SU-DHL-6 (cell line): Measurements from ENCODE around the gene CDKAL1.

ENCODE experiments used
- H2AFZ ChIP-seq: fragments of 200-600 bp; sonication (generic); 2 replicates; pipeline ENCODE4 v1.6.1; 2014; ENCODE audit warnings: low read depth, mild to moderate bottlenecking, moderate library complexity, mixed read lengths, antibody characterized with exemption, low read length; ENCODE audit not compliant: severe bottlenecking
- H3F3A ChIP-seq: fragments of 200-600 bp; shearing (Covaris generic); 2 replicates; pipeline ENCODE4 v1.6.0; 2016; ENCODE audit warnings: antibody characterized with exemption, mild to moderate bottlenecking; ENCODE audit not compliant: insufficient read depth
- H3K27ac ChIP-seq: fragments of 200-600 bp; sonication (generic); 2 replicates; pipeline ENCODE4 v1.5.1; 2016; ENCODE audit warnings: low read depth, mild to moderate bottlenecking, low read length, moderate library complexity, mixed read lengths
- H3K27me3 ChIP-seq: fragments of 200-600 bp; sonication (generic), shearing (Covaris generic); 2 replicates; pipeline ENCODE4 v1.6.0; 2014; ENCODE audit warnings: mild to moderate bottlenecking, low read length
- H3K36me3 ChIP-seq: fragments of 200-600 bp; sonication (generic); 2 replicates; pipeline ENCODE4 v1.6.1; 2014; ENCODE audit warnings: mild to moderate bottlenecking, low read length, mixed read lengths
- H3K4me2 ChIP-seq: fragments of 300-600, 200-600 bp; shearing (Covaris generic), sonication (generic); 2 replicates; pipeline ENCODE4 v1.6.0; 2014; ENCODE audit warnings: low read length, low read depth, mild to moderate bottlenecking; ENCODE audit not compliant: poor library complexity, severe bottlenecking
- H3K4me3 ChIP-seq: fragments of 200-600 bp; sonication (generic); 2 replicates; pipeline ENCODE4 v1.5.1; 2014; ENCODE audit warnings: antibody characterized with exemption, low read length, mild to moderate bottlenecking, mixed read lengths; ENCODE audit not compliant: insufficient read depth, poor library complexity, severe bottlenecking
- H3K79me2 ChIP-seq: fragments of 200-600 bp; sonication (generic); 2 replicates; pipeline ENCODE4 v1.6.1; 2014; ENCODE audit warnings: mild to moderate bottlenecking, low read length, moderate library complexity; ENCODE audit not compliant: insufficient read depth
- H3K9ac ChIP-seq: fragments of 200-600 bp; sonication (generic); 2 replicates; pipeline ENCODE4 v1.7.0; 2014; ENCODE audit warnings: mild to moderate bottlenecking, low read length
- H3K9me2 ChIP-seq: fragments of 200-600 bp; sonication (generic); replicated peaks from 2 replicates; pipeline ENCODE4 v1.6.1; 2014; ENCODE audit warnings: low read length; ENCODE audit not compliant: insufficient read depth
- H3K9me3 ChIP-seq: fragments of 200-600 bp; sonication (generic); 2 replicates; pipeline ENCODE4 v1.6.1; 2014; ENCODE audit warnings: low read length, mixed read lengths; ENCODE audit not compliant: insufficient read depth
- H4K20me1 ChIP-seq: fragments of 200-600 bp; sonication (generic); 2 replicates; pipeline ENCODE4 v1.6.1; 2014; ENCODE audit warnings: low read depth, mild to moderate bottlenecking, antibody characterized with exemption, low read length, moderate library complexity, mixed read lengths
- EZH2phosphoT487 ChIP-seq: fragments of 200-600 bp; sonication (generic), shearing (Covaris generic); conservative IDR thresholded peaks from 2 replicates; pipeline ENCODE4 v1.6.1; 2018; ENCODE audit warnings: mild to moderate bottlenecking, antibody characterized with exemption, low read length, moderate library complexity, mixed read lengths
- TF ChIP-seq, protein P1 (sequence below): fragments of 200-600 bp; sonication (generic); IDR thresholded peaks from one replicate; pipeline ENCODE4 v1.5.1; 2017; ENCODE audit warnings: antibody characterized with exemption, mild to moderate bottlenecking, low read length, moderate library complexity; ENCODE audit not compliant: insufficient read depth, poor library complexity, severe bottlenecking

The CDKAL1 gene

DNA sequence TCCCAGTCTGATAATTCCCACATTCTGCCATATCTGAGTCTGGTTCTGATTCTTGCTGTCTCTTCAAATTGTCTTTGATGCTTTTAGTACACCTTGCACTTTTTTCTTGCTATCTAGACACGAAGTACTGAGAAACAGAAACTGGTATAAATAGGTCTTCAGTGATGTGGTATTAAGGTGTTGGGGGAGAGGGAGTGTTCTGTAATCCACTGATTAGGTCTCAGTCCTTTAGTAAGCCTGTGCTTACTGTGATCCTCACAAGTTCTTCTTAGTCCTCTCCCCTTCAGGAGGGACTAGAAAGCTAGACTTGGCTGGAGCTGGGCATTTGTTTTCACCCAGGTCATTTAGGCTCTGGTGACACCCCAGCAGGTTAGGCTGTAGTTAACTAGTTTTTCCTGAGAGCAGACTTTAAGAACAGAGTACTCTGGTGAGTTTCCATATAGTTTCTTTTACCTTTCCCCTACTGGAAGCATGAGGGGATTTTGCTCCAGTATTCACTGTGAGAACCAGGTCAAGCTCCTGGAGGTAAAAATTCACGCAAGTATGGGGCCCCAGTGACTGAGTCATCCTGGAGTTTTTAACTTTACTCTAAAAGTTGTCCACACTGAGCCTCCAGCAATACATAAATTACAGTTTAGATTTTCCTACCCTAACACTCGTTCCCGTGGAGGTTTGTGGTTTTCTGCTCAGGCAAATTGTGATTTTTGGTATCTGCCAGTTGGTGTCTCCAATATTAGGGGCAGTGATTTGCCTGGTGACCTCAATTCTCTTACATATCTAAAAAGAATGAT lies 154.6 kb downstream of the CDKAL1 start:
- H2AFZ ChIP-seq, result no peak overlapping the region
- H3K9ac ChIP-seq, result no peak overlapping the region
- no peaks in the 10 kb centered on the region for H3K9me3 ChIP-seq
- peaks cover 26% of the 10 kb centered on the region for H4K20me1 ChIP-seq
- TF ChIP-seq EZH2phosphoT487, result no peak
- TF ChIP-seq, protein P1, sequence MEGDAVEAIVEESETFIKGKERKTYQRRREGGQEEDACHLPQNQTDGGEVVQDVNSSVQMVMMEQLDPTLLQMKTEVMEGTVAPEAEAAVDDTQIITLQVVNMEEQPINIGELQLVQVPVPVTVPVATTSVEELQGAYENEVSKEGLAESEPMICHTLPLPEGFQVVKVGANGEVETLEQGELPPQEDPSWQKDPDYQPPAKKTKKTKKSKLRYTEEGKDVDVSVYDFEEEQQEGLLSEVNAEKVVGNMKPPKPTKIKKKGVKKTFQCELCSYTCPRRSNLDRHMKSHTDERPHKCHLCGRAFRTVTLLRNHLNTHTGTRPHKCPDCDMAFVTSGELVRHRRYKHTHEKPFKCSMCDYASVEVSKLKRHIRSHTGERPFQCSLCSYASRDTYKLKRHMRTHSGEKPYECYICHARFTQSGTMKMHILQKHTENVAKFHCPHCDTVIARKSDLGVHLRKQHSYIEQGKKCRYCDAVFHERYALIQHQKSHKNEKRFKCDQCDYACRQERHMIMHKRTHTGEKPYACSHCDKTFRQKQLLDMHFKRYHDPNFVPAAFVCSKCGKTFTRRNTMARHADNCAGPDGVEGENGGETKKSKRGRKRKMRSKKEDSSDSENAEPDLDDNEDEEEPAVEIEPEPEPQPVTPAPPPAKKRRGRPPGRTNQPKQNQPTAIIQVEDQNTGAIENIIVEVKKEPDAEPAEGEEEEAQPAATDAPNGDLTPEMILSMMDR, result no peak
- no peaks in the 10 kb centered on the region for H3F3A ChIP-seq
- no peak overlapping the region for H3K4me2 ChIP-seq
- no peak overlapping the region for H3K4me3 ChIP-seq
- no peaks in the 10 kb centered on the region for H3K9me2 ChIP-seq
- H3K36me3 ChIP-seq, result no peaks in the 10 kb centered on the region
- peaks cover 11% of the 10 kb centered on the region; the same call in 1 of the 2 replicates for H3K79me2 ChIP-seq
- H3K27me3 ChIP-seq, result no peaks in the 10 kb centered on the region
- no peak overlapping the region for H3K27ac ChIP-seq

DNA sequence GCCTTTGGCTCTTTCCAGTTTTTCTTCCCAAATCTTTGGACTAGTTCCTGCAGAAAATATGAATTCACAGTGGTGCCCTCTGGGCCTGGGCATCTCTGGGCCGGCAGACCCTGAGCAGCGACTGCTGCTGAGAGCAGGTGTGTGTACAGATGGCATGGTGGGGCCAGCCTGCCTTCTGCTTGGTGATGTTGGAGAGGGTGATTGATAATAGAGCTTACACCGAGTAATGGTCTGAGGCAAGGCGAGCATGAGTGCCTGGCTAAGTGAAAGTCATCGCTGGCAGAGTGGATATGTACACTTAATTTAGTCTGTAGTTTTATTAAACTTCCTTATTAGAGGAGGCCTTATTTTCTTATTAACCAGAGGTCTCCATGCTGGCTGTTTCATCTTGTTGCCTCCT lies 156.9 kb downstream of the CDKAL1 start:
- Histone ChIP-seq H3K27me3 (no peaks in the 10 kb centered on the region), H2AFZ (no peak overlapping the region), H3K79me2 (peaks cover 6% of the 10 kb centered on the region; the same call in 1 of the 2 replicates), H3K36me3 (no peaks in the 10 kb centered on the region), H3K27ac (no peak overlapping the region), H3K9ac (no peak overlapping the region), H3K4me3 (no peak overlapping the region), H3K9me3 (no peaks in the 10 kb centered on the region), H4K20me1 (peaks cover 24% of the 10 kb centered on the region), H3F3A (no peaks in the 10 kb centered on the region), H3K4me2 (no peak overlapping the region), H3K9me2 (no peaks in the 10 kb centered on the region)
- TF ChIP-seq EZH2phosphoT487, result no peak
- TF ChIP-seq, protein P1, result no peak

DNA sequence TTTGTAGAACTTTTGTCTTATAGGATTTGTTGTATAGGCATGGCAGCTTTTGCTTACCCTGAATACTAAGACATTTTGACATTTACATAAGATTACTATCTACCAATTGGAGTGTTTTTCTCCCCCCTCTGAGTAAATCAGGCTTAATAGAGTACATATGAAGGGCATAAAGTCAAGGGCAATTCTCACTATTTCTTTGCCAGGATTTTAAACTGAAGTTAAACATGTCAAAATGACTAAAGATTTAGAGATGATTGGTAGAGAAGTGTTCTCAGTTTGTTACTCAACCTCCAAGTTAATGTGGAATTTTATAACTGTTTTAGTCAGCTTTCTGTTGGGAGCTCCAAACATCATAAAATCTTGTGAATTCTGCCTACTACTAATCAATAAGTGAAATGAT lies 157.8 kb downstream of the CDKAL1 start:
- H3F3A ChIP-seq, result no peaks in the 10 kb centered on the region
- peaks cover 27% of the 10 kb centered on the region for H4K20me1 ChIP-seq
- no peak overlapping the region for H3K27ac ChIP-seq
- H3K9me2 ChIP-seq, result no peaks in the 10 kb centered on the region
- no peak overlapping the region for H3K9ac ChIP-seq
- no peak overlapping the region for H2AFZ ChIP-seq
- peaks cover 6% of the 10 kb centered on the region; the same call in 1 of the 2 replicates for H3K79me2 ChIP-seq
- TF ChIP-seq, protein P1, result no peak
- no peak for TF ChIP-seq EZH2phosphoT487
- no peaks in the 10 kb centered on the region for H3K36me3 ChIP-seq
- H3K9me3 ChIP-seq, result no peaks in the 10 kb centered on the region
- H3K27me3 ChIP-seq, result no peaks in the 10 kb centered on the region
- H3K4me2 ChIP-seq, result no peak overlapping the region
- H3K4me3 ChIP-seq, result no peak overlapping the region
